Measurements from ENCODE around the gene CAPN2. TPM values are rescaled to one million over a fixed set of nuclear protein-coding genes. Genes with fewer than 3 reads are reported as not detected.
"Not testable (repeated sequence)": the region's sequence is repeated elsewhere in the genome, so short reads cannot be mapped to it uniquely, and the experiment has no call there.

CAPN2 gene
- polyA plus RNA-seq, 2 donors = 89.8 to 159 TPM

- Histone ChIP-seq H3K27ac (ENCODE audit: low read depth in 2 of 2, low read length in 1 of 2) (no peak overlapping the region), H3K36me3 (ENCODE audit: control insufficient read depth in 2 of 2, insufficient read depth in 2 of 2, low read length in 1 of 2) (peaks cover 9 to 13% of the 10 kb centered on the region in 2 donors), H3K9me3 (ENCODE audit: control insufficient read depth in 2 of 2, insufficient read depth in 1 of 2, low read depth in 1 of 2, low read length in 1 of 2) (no peaks in the 10 kb centered on the region), H3K4me1 (ENCODE audit: control insufficient read depth in 2 of 2, insufficient read depth in 2 of 2, low read length in 1 of 2) (no peaks in the 10 kb centered on the region), H3K4me3 (ENCODE audit: low read depth in 1 of 2, low read length in 2 of 2) (no peak overlapping the region), H3K27me3 (ENCODE audit: control insufficient read depth in 1 of 2, insufficient read depth in 2 of 2, low read length in 2 of 2) (no peaks in the 10 kb centered on the region)
- WGBS, 2 donors = 69 to 73% methylated on average over 2 of the region's 2 CpGs
Observed at GRCh38 chr1:223792046-223792445, 79.7 kb downstream of the CAPN2 start.

DNA sequence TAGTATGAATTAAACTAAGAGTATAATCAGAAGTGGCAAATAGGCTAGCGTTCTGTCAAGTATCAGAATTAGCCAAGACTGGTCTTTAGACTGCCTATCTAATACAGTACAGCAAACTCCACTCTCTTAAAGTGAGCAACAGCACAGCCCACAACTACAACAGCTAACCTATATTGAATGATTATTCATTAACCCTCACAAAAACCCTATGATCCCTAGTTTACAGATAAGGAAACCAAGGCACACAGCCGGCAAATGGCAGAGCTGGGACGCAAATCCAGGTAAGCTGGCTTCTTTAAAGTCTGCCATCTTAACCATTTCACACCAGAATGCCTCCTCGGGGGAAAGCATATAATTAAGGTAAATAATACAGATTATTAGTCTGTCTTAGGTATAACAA lies 81.4 kb downstream of the CAPN2 start:
- Histone ChIP-seq H3K27me3 (ENCODE audit: control insufficient read depth in 1 of 2, insufficient read depth in 2 of 2, low read length in 2 of 2) (no peaks in the 10 kb centered on the region), H3K9me3 (ENCODE audit: control insufficient read depth in 2 of 2, insufficient read depth in 1 of 2, low read depth in 1 of 2, low read length in 1 of 2) (no peaks in the 10 kb centered on the region), H3K27ac (ENCODE audit: low read depth in 2 of 2, low read length in 1 of 2) (no peak overlapping the region), H3K4me1 (ENCODE audit: control insufficient read depth in 2 of 2, insufficient read depth in 2 of 2, low read length in 1 of 2) (no peaks in the 10 kb centered on the region), H3K36me3 (ENCODE audit: control insufficient read depth in 2 of 2, insufficient read depth in 2 of 2, low read length in 1 of 2) (peaks cover 19% of the 10 kb centered on the region in 2 donors), H3K4me3 (ENCODE audit: low read depth in 1 of 2, low read length in 2 of 2) (no peak overlapping the region)
- 72% methylated on average over 4 of the region's 4 CpGs for WGBS, 2 donors

DNA sequence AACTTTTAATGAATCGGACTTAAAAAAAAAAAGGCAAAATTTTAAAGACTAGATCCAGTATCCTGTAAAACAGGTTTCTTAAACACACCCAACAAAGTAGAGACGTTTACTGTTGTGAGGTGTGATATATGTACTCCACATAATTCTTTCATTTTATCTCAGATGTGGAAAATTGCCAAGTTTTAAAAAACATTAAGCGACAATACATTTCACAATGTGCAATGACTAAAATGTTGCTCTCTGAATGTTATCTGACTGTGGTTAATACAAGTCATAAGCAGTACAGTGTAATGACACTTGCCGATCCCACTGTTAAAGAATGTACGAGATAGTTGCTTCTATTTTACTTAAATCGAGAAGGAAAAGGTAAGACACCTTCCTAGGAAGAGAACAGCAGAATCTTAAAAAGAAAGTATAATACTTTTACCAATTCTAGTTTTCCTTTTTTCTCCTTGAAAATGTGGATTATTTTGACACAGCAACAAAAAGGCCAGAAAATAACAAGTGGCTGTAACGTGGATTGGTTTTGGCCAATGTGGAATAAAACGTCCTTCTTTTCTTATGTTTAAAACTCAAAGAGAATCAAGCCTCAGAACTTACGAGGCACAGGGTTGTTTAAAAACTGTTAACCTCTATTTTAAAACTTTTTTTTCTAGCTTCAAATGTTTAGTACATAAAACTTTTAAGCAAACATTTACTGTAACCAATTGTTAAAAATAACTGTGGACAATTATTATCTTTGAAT lies 82.0 kb downstream of the CAPN2 start:
- Histone ChIP-seq H3K4me1 (ENCODE audit: control insufficient read depth in 2 of 2, insufficient read depth in 2 of 2, low read length in 1 of 2) (no peaks in the 10 kb centered on the region), H3K27me3 (ENCODE audit: control insufficient read depth in 1 of 2, insufficient read depth in 2 of 2, low read length in 2 of 2) (no peaks in the 10 kb centered on the region), H3K27ac (ENCODE audit: low read depth in 2 of 2, low read length in 1 of 2) (no peak overlapping the region), H3K9me3 (ENCODE audit: control insufficient read depth in 2 of 2, insufficient read depth in 1 of 2, low read depth in 1 of 2, low read length in 1 of 2) (no peaks in the 10 kb centered on the region), H3K36me3 (ENCODE audit: control insufficient read depth in 2 of 2, insufficient read depth in 2 of 2, low read length in 1 of 2) (peaks cover 17 to 19% of the 10 kb centered on the region in 2 donors), H3K4me3 (ENCODE audit: low read depth in 1 of 2, low read length in 2 of 2) (no peak overlapping the region)
- 72 to 77% methylated on average over 9 of the region's 9 CpGs for WGBS, 2 donors

DNA sequence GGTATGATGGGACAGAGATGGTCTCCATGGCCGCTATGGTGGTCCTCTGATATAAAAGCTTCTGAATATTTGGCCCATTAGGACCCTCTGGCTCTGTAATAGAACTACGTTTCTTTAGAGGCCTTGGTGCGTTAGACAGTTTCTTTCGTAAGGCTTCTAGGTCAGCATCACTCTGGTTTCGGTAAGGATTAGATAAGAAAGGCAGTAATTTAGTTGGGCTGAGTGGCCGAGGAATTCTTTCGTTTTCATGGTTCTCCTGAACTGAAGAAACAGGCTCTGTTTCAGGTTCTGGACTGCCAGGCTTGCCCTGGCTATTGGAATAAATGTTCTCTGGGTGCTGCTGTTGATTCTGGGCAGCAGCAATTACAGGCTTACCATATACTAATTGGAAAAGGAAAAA lies 83.9 kb downstream of the CAPN2 start:
- 94 to 96% methylated on average over 7 of the region's 7 CpGs for WGBS, 2 donors
- Histone ChIP-seq H3K27me3 (ENCODE audit: control insufficient read depth in 1 of 2, insufficient read depth in 2 of 2, low read length in 2 of 2) (no peaks in the 10 kb centered on the region), H3K4me3 (ENCODE audit: low read depth in 1 of 2, low read length in 2 of 2) (no peak overlapping the region), H3K4me1 (ENCODE audit: control insufficient read depth in 2 of 2, insufficient read depth in 2 of 2, low read length in 1 of 2) (no peaks in the 10 kb centered on the region), H3K27ac (ENCODE audit: low read depth in 2 of 2, low read length in 1 of 2) (no peak overlapping the region), H3K36me3 (ENCODE audit: control insufficient read depth in 2 of 2, insufficient read depth in 2 of 2, low read length in 1 of 2) (peaks cover 19 to 21% of the 10 kb centered on the region in 2 donors), H3K9me3 (ENCODE audit: control insufficient read depth in 2 of 2, insufficient read depth in 1 of 2, low read depth in 1 of 2, low read length in 1 of 2) (no peaks in the 10 kb centered on the region)

GRCh38 chr1:223802032-223802431 lies 89.7 kb downstream of the CAPN2 start:
- Histone ChIP-seq H3K36me3 (ENCODE audit: control insufficient read depth in 2 of 2, insufficient read depth in 2 of 2, low read length in 1 of 2) (peaks cover 10 to 22% of the 10 kb centered on the region in 2 donors), H3K9me3 (ENCODE audit: control insufficient read depth in 2 of 2, insufficient read depth in 1 of 2, low read depth in 1 of 2, low read length in 1 of 2) (no peaks in the 10 kb centered on the region), H3K27ac (ENCODE audit: low read depth in 2 of 2, low read length in 1 of 2) (no peak overlapping the region), H3K27me3 (ENCODE audit: control insufficient read depth in 1 of 2, insufficient read depth in 2 of 2, low read length in 2 of 2) (no peaks in the 10 kb centered on the region), H3K4me3 (ENCODE audit: low read depth in 1 of 2, low read length in 2 of 2) (no peak overlapping the region), H3K4me1 (ENCODE audit: control insufficient read depth in 2 of 2, insufficient read depth in 2 of 2, low read length in 1 of 2) (no peaks in the 10 kb centered on the region)
- 88 to 93% methylated on average over 7 of the region's 7 CpGs for WGBS, 2 donors

DNA sequence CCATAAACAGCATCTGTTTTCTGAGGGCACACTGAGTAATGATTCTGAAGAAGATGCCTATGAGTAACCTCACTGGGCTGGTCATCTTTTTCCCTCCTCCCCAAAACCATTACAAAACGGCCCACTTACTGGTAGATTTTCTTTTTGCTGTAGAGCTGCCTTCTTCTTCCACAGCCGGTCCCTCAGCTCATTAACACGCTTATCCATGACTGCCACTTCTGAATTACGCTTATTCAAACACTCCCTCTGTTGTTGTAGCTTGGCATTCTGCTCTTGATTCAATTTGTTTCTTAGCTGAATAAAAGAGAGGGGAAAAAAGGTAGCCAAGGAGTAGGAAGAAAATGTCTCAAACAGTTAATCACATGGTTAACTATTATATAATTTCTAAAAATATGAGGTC lies 90.3 kb downstream of the CAPN2 start:
- peaks cover 10 to 20% of the 10 kb centered on the region in 2 donors for H3K36me3 ChIP-seq (ENCODE audit: control insufficient read depth in 2 of 2, insufficient read depth in 2 of 2, low read length in 1 of 2)
- no peaks in the 10 kb centered on the region for H3K4me1 ChIP-seq (ENCODE audit: control insufficient read depth in 2 of 2, insufficient read depth in 2 of 2, low read length in 1 of 2)
- 84 to 87% methylated on average over 4 of the region's 4 CpGs for WGBS, 2 donors
- H3K27ac ChIP-seq (ENCODE audit: low read depth in 2 of 2, low read length in 1 of 2) = no peak overlapping the region
- H3K27me3 ChIP-seq (ENCODE audit: control insufficient read depth in 1 of 2, insufficient read depth in 2 of 2, low read length in 2 of 2) = no peaks in the 10 kb centered on the region
- H3K9me3 ChIP-seq (ENCODE audit: control insufficient read depth in 2 of 2, insufficient read depth in 1 of 2, low read depth in 1 of 2, low read length in 1 of 2) = no peaks in the 10 kb centered on the region
- no peak overlapping the region for H3K4me3 ChIP-seq (ENCODE audit: low read depth in 1 of 2, low read length in 2 of 2)

- Histone ChIP-seq H3K4me3 (ENCODE audit: low read depth in 1 of 2, low read length in 2 of 2) (no peak overlapping the region), H3K4me1 (ENCODE audit: control insufficient read depth in 2 of 2, insufficient read depth in 2 of 2, low read length in 1 of 2) (no peaks in the 10 kb centered on the region), H3K36me3 (ENCODE audit: control insufficient read depth in 2 of 2, insufficient read depth in 2 of 2, low read length in 1 of 2) (peaks cover 7 to 14% of the 10 kb centered on the region in 2 donors), H3K9me3 (ENCODE audit: control insufficient read depth in 2 of 2, insufficient read depth in 1 of 2, low read depth in 1 of 2, low read length in 1 of 2) (no peaks in the 10 kb centered on the region), H3K27ac (ENCODE audit: low read depth in 2 of 2, low read length in 1 of 2) (no peak overlapping the region), H3K27me3 (ENCODE audit: control insufficient read depth in 1 of 2, insufficient read depth in 2 of 2, low read length in 2 of 2) (no peaks in the 10 kb centered on the region)
- 90 to 93% methylated on average over 7 of the region's 7 CpGs for WGBS, 2 donors
Observed at GRCh38 chr1:223803211-223803610, 90.9 kb downstream of the CAPN2 start.

DNA sequence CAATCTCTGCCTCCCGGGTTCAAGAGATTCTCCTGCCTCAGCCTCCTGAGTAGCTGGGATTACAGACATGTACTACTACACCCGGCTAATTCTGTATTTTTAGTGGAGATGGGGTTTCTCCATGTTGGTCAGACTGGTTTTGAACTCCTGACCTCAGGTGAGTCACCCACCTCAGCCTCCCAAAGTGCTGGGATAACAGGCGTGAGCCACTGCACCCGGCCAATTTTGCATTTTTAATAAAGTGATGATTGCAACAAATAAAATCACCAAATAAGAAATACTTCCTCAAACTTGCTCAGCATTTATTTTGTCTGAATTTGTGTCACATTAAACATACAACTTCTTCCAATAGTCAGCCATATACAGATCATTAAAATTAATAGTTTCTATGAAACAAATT lies 97.6 kb downstream of the CAPN2 start:
- H3K36me3 ChIP-seq (ENCODE audit: control insufficient read depth in 2 of 2, insufficient read depth in 2 of 2, low read length in 1 of 2) = peaks cover 5 to 13% of the 10 kb centered on the region in 2 donors
- H3K27ac ChIP-seq (ENCODE audit: low read depth in 2 of 2, low read length in 1 of 2); H3K4me1 ChIP-seq (ENCODE audit: control insufficient read depth in 2 of 2, insufficient read depth in 2 of 2, low read length in 1 of 2); H3K27me3 ChIP-seq (ENCODE audit: control insufficient read depth in 1 of 2, insufficient read depth in 2 of 2, low read length in 2 of 2); H3K9me3 ChIP-seq (ENCODE audit: control insufficient read depth in 2 of 2, insufficient read depth in 1 of 2, low read depth in 1 of 2, low read length in 1 of 2); H3K4me3 ChIP-seq (ENCODE audit: low read depth in 1 of 2, low read length in 2 of 2): not testable (repeated sequence)
- WGBS, 2 donors = 66 to 75% methylated on average over 4 of the region's 4 CpGs

DNA sequence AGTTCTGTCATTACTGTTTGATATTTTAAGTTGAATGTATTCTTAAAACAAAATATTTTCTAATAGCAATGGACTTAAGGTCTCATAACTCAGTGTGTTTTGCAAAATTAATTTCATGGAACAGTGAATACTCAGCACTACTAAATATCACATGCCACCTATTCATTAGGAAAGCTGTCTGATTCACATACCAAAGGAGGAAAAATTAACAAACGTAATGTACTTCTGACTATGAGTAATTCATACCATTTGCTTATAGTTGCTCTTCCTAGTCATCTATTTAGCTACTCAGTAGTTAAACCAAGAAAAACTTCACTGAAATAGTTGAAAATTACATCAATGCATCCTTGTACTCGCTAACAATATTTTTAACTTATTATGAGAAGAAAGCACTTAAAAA lies 98.2 kb downstream of the CAPN2 start:
- Histone ChIP-seq H3K27me3 (ENCODE audit: control insufficient read depth in 1 of 2, insufficient read depth in 2 of 2, low read length in 2 of 2) (no peaks in the 10 kb centered on the region), H3K36me3 (ENCODE audit: control insufficient read depth in 2 of 2, insufficient read depth in 2 of 2, low read length in 1 of 2) (peaks cover 5 to 13% of the 10 kb centered on the region in 2 donors), H3K4me3 (ENCODE audit: low read depth in 1 of 2, low read length in 2 of 2) (no peak overlapping the region), H3K27ac (ENCODE audit: low read depth in 2 of 2, low read length in 1 of 2) (no peak overlapping the region), H3K4me1 (ENCODE audit: control insufficient read depth in 2 of 2, insufficient read depth in 2 of 2, low read length in 1 of 2) (no peaks in the 10 kb centered on the region), H3K9me3 (ENCODE audit: control insufficient read depth in 2 of 2, insufficient read depth in 1 of 2, low read depth in 1 of 2, low read length in 1 of 2) (no peaks in the 10 kb centered on the region)
- 75 to 83% methylated on average over 2 of the region's 2 CpGs for WGBS, 2 donors

DNA sequence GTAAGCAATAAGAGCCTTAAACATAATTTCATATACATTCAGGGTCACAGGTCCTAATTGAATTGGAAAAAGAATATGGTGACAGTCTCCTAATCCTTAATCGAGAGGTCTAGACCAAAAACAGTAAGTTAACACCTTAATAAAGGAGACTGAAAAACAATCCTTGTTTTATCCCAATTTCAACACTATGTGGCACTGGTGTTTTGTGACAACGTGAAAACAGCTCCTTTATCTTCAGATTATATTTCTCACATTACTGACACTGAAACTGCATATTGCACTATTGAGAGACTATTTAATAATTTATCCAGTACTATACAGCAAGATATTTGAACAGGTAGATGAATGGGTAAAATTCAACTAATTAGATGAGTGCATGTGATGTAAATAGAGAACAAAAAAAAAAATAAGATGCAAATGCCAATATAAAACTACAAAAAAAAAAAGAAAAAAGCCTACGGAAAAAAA lies 99.3 kb downstream of the CAPN2 start:
- Histone ChIP-seq H3K27me3 (ENCODE audit: control insufficient read depth in 1 of 2, insufficient read depth in 2 of 2, low read length in 2 of 2) (no peaks in the 10 kb centered on the region), H3K4me3 (ENCODE audit: low read depth in 1 of 2, low read length in 2 of 2) (no peak overlapping the region), H3K27ac (ENCODE audit: low read depth in 2 of 2, low read length in 1 of 2) (no peak overlapping the region), H3K9me3 (ENCODE audit: control insufficient read depth in 2 of 2, insufficient read depth in 1 of 2, low read depth in 1 of 2, low read length in 1 of 2) (no peaks in the 10 kb centered on the region), H3K36me3 (ENCODE audit: control insufficient read depth in 2 of 2, insufficient read depth in 2 of 2, low read length in 1 of 2) (peaks cover 5 to 13% of the 10 kb centered on the region in 2 donors), H3K4me1 (ENCODE audit: control insufficient read depth in 2 of 2, insufficient read depth in 2 of 2, low read length in 1 of 2) (no peaks in the 10 kb centered on the region)
- WGBS, 2 donors = 40 to 45% methylated on average over 3 of the region's 3 CpGs
